ENCODE measurements around the gene IL15RA.
A peak's percentile ranks its signal among the peaks of the same experiment; 100 is the strongest.
"Not testable (repeated sequence)": the region's sequence is repeated elsewhere in the genome, so short reads cannot be mapped to it uniquely, and the experiment has no call there.

Gene IL15RA

DNA sequence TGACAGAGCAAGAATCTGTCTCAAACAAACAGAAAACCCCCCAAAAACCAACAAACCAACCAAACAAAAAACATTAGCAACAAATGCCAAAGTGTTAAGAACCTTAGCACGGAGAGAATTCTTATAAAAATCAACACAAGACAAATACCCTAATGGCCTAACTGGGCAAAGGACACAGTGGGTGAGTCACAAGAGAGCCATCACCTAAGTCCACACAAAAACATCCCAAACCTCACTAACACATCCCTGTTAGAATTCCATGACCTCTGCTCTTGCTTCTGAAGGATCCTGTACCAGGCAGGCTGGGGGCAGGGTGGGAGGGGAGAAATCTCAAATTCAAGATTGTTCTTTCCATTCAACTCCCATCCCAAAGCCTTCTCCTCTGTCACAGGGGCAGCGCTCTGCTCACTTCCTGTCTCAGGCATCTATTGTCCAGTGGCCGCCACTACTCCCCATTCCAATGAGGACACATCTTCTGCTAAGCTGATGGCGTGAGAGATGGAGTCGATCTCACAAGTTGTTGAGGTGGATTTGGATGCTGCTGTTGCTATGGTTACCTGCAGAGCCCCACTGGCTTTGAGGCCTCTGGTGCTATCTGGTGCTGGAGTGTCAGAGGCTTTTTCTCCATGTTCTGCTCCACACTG, 9.2 kb downstream of the IL15RA start:
- DNase-seq, result no peak
- peaks cover 23% of the 10 kb centered on the region for H3K4me1 Mint-ChIP-seq
- no peaks in the 10 kb centered on the region for H3K27me3 Mint-ChIP-seq
- no peak overlapping the region for H3K27ac Mint-ChIP-seq
- ATAC-seq, result no peak
- no peaks in the 10 kb centered on the region for H3K9me3 Mint-ChIP-seq
- no peak overlapping the region for H3K4me3 Mint-ChIP-seq

GRCh38 chr10:5965266-5965665, 12.1 kb downstream of the IL15RA start:
- H3K27me3 Mint-ChIP-seq, result no peaks in the 10 kb centered on the region
- H3K4me3 Mint-ChIP-seq, result no peak overlapping the region
- ATAC-seq (no peak), DNase-seq (no peak)
- H3K4me1 Mint-ChIP-seq, result no peaks in the 10 kb centered on the region
- H3K9me3 Mint-ChIP-seq, result no peaks in the 10 kb centered on the region
- H3K27ac Mint-ChIP-seq, result no peak overlapping the region

DNA sequence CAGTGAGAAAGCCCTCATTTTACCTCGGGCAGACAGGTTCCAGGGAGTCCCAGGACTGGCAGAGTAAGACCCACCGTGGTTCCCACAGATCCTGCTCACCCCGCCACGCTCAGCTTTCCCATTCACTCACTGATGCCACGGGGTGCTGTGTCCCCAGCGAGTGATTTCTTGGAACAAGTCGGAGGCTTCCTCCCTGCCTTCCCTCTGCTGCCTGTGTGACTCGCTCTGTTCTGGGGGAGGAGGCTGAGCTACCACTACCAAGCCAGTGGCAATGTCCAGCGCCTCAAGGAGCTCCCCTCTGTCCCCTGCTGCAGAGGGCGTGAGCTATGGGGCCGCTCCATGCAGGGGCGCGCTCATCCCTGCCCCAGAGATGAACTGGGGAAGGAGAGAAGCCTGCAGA, 12.6 kb downstream of the IL15RA start:
- no peak overlapping the region for H3K27ac Mint-ChIP-seq
- H3K9me3 Mint-ChIP-seq, result no peaks in the 10 kb centered on the region
- H3K4me3 Mint-ChIP-seq, result no peak overlapping the region
- ATAC-seq, result no peak
- no peaks in the 10 kb centered on the region for H3K4me1 Mint-ChIP-seq
- no peaks in the 10 kb centered on the region for H3K27me3 Mint-ChIP-seq
- DNase-seq, result no peak

DNA sequence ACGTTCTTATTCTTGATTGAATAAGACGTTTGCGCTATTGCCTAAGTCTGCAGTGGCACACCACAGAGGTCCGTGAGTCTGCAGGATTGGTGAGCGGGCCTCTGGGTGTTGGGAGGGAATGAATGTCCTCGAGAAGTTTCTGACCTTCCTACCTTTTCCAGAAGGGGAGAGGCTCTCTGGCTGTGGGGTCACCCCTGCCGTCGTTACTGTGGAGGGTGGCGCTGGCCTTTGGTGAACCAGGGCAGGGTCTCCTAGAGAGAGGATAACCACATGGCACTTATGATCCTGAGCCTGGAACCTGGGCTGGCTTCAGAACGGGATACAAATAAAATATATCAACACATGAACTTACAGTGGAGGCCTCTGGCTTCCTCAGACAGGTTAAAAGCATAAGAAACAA, 13.8 kb downstream of the IL15RA start:
- Mint-ChIP-seq H3K27me3 (no peaks in the 10 kb centered on the region), H3K4me1 (no peaks in the 10 kb centered on the region), H3K4me3 (no peak overlapping the region), H3K9me3 (no peaks in the 10 kb centered on the region), H3K27ac (no peak overlapping the region)
- DNase-seq, result no peak
- ATAC-seq, result no peak

- H3K27me3 Mint-ChIP-seq, result no peaks in the 10 kb centered on the region
- no peak for ATAC-seq
- H3K4me1 Mint-ChIP-seq, result no peaks in the 10 kb centered on the region
- no peaks in the 10 kb centered on the region for H3K9me3 Mint-ChIP-seq
- no peak overlapping the region for H3K4me3 Mint-ChIP-seq
- no peak for DNase-seq
- H3K27ac Mint-ChIP-seq, result no peak overlapping the region
These were observed 14.3 kb downstream of the IL15RA start for GRCh38 chr10:5963071-5963470.

DNA sequence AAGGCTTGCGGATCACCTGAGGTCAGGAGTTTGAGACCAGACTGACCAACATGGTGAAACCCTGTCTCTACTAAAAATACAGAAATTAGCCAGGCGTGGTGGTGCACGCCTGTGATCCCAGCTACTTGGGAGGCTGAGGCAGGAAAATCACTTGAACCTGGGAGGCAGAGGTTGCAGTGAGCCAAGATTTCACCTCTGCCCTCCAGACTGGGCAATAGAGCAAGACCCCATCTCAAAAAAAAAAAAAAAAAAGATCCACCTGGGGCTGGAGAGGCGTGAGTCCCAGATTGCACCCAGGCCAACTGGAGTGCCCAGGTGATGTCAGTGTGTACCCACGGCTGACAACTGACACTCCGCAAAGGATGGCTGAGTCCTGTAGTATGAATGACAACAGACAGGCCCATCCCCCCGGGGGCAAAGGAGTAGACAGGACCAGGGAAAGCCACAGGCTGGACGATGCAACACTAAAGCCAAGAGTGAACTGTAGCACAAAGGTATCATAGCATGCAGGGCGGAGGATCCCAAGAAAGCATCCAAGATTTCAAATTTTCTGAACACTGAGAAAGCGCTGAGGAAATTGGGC, 14.9 kb downstream of the IL15RA start:
- not testable (repeated sequence) for H3K27ac Mint-ChIP-seq, ATAC-seq, H3K27me3 Mint-ChIP-seq, H3K4me1 Mint-ChIP-seq, H3K4me3 Mint-ChIP-seq, DNase-seq, H3K9me3 Mint-ChIP-seq

DNA sequence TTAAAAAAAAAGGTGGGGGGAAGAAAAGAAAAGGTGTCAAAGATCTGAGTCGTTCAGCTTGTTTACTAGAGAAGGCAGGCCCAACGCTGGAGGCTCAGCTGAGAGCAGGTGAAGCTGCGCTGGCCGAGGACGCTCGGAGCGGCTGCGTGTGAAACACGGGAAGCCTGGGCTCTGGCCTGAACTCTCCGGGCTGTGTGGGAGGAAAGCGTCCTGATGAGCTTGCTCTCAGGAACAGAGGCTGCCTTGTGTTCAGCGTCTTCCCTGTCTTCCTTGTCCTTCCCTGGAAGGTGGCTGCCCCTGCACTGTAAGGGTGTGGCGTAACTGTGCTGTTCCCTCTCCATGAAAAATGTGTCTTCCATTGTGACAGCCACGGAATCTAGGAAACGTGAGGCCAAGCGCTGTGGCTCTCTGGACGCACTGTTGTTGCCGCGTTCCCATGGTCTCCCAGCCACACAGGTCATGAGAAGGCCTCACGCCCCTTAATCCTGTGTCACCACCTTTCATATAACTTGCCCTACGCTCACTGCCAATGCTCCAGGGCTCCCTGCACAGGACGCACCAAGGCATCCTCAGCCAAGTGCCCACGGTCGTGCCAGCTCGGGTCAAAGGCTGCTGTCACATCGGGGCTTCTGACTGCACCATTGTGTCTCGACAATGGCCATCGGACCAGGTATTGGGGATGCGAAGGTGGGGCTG, 15.8 kb downstream of the IL15RA start:
- H3K27me3 Mint-ChIP-seq, result no peaks in the 10 kb centered on the region
- no peak for ATAC-seq
- H3K4me1 Mint-ChIP-seq, result no peaks in the 10 kb centered on the region
- H3K27ac Mint-ChIP-seq, result no peak overlapping the region
- H3K4me3 Mint-ChIP-seq, result no peak overlapping the region
- DNase-seq, result no peak
- H3K9me3 Mint-ChIP-seq, result no peaks in the 10 kb centered on the region

- ATAC-seq, H3K4me3 Mint-ChIP-seq, H3K27me3 Mint-ChIP-seq, H3K4me1 Mint-ChIP-seq, H3K27ac Mint-ChIP-seq, H3K9me3 Mint-ChIP-seq, DNase-seq: not testable (repeated sequence)
These were observed 16.4 kb downstream of the IL15RA start for GRCh38 chr10:5960973-5961275.

DNA sequence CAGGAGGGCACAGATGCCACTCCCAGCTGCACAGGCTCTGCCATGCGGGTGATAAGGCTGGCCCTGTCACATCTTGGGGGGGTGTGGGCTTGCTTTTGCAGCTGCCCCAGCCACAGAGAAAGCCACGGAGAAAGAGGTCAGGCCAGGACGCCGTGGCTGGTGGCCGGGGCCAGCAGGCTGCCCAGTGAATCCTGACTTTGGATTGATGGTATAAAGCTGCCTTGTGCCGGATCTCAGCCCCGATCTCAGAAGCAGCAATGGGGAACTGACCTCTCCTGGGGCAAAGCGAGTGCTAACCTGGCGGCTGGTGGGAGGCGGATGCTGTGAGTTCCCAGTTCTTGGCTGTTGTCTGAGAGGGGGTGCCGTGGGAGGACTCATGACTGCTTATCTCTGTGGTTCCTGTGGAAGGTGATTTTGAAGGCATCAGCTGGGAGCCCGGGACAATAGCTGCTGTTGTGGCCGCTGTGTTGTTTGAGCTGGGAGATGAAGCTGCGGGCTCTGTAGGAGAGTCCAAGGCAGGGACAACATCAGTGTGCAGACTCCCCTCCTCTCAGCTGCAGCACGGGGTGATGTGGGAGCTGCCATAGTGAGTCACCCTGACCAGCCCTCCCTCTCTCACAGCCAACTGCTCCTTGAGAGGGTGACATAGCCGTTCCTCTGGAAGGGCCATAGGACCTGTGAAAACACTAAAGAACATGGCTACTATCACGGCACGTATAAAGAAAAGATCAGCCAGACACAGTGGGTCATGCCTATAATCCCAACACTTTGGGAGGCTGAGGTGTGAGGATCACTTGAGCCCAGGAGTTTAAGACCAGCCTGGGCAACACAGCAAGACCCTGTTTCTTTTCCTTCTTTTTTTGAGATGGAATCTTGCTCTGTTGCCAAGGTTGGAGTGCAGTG, 17.0 kb downstream of the IL15RA start:
- H3K27me3 Mint-ChIP-seq, result no peaks in the 10 kb centered on the region
- no peak overlapping the region for H3K4me3 Mint-ChIP-seq
- no peaks in the 10 kb centered on the region for H3K4me1 Mint-ChIP-seq
- DNase-seq (no peak), ATAC-seq (no peak)
- no peak overlapping the region for H3K27ac Mint-ChIP-seq
- H3K9me3 Mint-ChIP-seq, result no peaks in the 10 kb centered on the region

DNA sequence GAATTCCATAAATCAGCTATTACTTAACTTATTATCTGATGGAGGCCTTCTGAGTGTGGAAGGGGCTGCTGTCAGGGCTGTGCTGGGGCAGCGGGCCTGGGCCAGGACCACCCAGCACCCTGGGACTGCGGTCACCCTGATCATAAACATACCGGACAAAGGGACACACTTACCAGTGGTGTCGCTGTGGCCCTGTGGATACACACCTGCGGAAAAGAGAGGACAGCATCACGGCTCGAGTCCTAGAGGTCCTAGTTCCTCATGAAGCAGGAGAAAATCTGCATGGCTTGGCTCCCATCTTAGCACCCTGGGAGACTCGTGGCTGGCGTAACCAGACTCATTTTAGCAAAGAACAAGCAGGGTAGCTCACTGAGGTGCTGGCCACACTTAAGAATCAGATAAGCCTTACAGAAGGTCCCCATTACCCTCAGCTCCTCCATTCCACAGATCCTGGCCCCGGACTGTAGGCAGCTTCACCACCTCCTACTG, 17.7 kb downstream of the IL15RA start:
- no peaks in the 10 kb centered on the region for H3K4me1 Mint-ChIP-seq

GRCh38 chr10:5959142-5959541, 18.2 kb downstream of the IL15RA start:
- no peak overlapping the region for H3K27ac Mint-ChIP-seq

More for the DNA sequence above, 17.7 kb downstream of the IL15RA start:
- H3K4me3 Mint-ChIP-seq, result no peak overlapping the region
- H3K27ac Mint-ChIP-seq, result peak overlapping the region in 1 of 2 donors; percentile 30
- H3K27me3 Mint-ChIP-seq, result no peaks in the 10 kb centered on the region
- no peaks in the 10 kb centered on the region for H3K9me3 Mint-ChIP-seq
- DNase-seq, result no peak
- ATAC-seq, result no peak

GRCh38 chr10:5958675-5959074, 18.7 kb downstream of the IL15RA start:
- H3K4me1 Mint-ChIP-seq, result no peaks in the 10 kb centered on the region
- H3K27ac Mint-ChIP-seq, result peak overlapping the region in 1 of 2 donors; percentile 74
- no peak overlapping the region for H3K4me3 Mint-ChIP-seq
- H3K9me3 Mint-ChIP-seq, result no peaks in the 10 kb centered on the region
- DNase-seq, result no peak
- H3K27me3 Mint-ChIP-seq, result no peaks in the 10 kb centered on the region
- ATAC-seq, result no peak

More at GRCh38 chr10:5959142-5959541, 18.2 kb downstream of the IL15RA start:
- DNase-seq (no peak), ATAC-seq (no peak)
- H3K9me3 Mint-ChIP-seq, result no peaks in the 10 kb centered on the region
- no peaks in the 10 kb centered on the region for H3K4me1 Mint-ChIP-seq
- no peaks in the 10 kb centered on the region for H3K27me3 Mint-ChIP-seq
- no peak overlapping the region for H3K4me3 Mint-ChIP-seq

GRCh38 chr10:5958077-5958476, 19.3 kb downstream of the IL15RA start:
- H3K27ac Mint-ChIP-seq, result no peak overlapping the region
- H3K9me3 Mint-ChIP-seq, result no peaks in the 10 kb centered on the region
- H3K4me1 Mint-ChIP-seq, result no peaks in the 10 kb centered on the region
- H3K4me3 Mint-ChIP-seq, result no peak overlapping the region
- no peaks in the 10 kb centered on the region for H3K27me3 Mint-ChIP-seq
- no peak for DNase-seq
- ATAC-seq, result no peak

DNA sequence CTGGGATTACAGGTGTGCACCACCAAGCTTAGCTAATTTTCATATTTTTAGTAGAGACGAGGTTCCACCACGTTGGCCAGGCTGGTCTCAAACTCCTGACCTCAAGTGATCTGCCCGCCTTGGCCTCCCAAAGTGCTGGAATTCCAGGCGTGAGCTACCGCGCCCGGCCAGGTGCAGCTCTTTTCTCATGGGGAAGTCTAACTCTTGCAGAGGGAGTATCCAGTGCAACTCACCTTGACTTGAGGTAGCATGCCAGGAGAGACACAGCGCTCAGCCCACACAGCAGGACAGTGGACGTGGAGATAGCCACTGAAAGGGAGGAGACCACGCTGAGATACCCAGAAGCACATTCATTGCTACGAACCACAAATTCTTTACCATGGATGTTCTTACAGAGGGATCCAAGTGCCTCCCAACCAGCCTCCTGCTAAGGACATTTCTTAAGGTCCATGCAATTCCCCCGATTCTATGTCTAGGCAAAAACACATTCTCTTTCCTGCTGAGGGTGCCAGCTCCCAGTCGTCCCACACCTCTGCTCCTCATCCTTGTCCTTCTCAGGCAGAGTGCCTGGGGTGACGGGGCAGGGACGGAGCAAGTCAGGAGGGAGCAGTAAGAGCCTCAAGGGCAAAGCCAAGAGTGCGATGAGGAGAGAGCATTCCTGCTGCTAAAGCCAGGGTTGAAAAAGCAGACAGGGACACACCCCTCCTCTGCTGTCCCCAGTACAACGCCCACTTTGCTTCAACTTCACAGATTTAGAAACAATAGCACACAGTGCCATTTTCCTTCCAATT, 21.0 kb downstream of the IL15RA start:
- Mint-ChIP-seq H3K4me3 (no peak overlapping the region), H3K4me1 (no peaks in the 10 kb centered on the region), H3K27me3 (no peaks in the 10 kb centered on the region), H3K9me3 (no peaks in the 10 kb centered on the region), H3K27ac (peak overlapping the region; percentile 19 to 27)
- no peak for ATAC-seq
- no peak for DNase-seq

GRCh38 chr10:5953676-5954075, 23.7 kb downstream of the IL15RA start:
- peaks cover 6% of the 10 kb centered on the region for H3K4me1 Mint-ChIP-seq
- ATAC-seq, result no peak
- no peak for DNase-seq
- H3K27ac Mint-ChIP-seq, result no peak overlapping the region
- H3K4me3 Mint-ChIP-seq, result no peak overlapping the region
- no peaks in the 10 kb centered on the region for H3K9me3 Mint-ChIP-seq
- H3K27me3 Mint-ChIP-seq, result no peaks in the 10 kb centered on the region

Data from stimulated activated naive CD8-positive, alpha-beta T cell treated with anti-CD3 and anti-CD28 coated beads, Interleukin-15, amount 100 ng/mL, for 72 hours (primary cell).